Vagina (tissue), 2 donors: Measurements from ENCODE around the gene TIMM17B.

ENCODE experiments used
- POLR2A ChIP-seq, 2 donors: fragments of 450-650 bp; IDR thresholded peaks; one replicate each; pipeline ENCODE4 v1.6.1; 2017; ENCODE audit warnings: antibody characterized with exemption in 2 of 2, mild to moderate bottlenecking in 2 of 2, moderate library complexity in 2 of 2
- TF ChIP-seq, protein P1 (sequence below), 3 experiments: fragments of 450-650 bp in 2 of 3; fragments of 200-600 bp in 1 of 3; sonication (generic) in 1 of 3; IDR thresholded peaks; one replicate each; pipeline ENCODE4 v1.5.1; 2017 to 2019; ENCODE audit warnings: antibody characterized with exemption in 3 of 3, mild to moderate bottlenecking in 2 of 3, moderate library complexity in 2 of 3

DNA sequence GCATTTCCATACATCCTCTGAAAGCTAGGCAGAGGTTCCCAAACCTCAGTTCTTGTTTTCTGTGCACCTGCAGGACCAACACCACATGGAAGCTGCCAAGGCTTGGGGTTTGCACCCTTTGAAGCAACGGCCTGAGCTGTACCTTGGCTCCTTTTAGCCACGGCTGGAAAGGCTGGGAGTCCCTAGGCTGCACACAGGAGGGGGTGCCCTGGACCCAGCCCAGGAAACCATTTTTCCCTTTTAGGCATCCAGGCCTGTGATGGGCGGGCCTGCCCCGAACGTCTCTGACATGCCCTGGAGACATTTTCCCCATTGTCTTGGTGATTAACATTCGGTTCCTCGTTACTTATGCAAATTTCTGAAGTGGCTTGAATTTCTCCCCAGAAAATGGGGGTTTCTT lies 44.7 kb downstream of the TIMM17B start:
- no peak for TF ChIP-seq POLR2A (IDR thresholded peaks at IDR 0.05)
- TF ChIP-seq, protein P1, sequence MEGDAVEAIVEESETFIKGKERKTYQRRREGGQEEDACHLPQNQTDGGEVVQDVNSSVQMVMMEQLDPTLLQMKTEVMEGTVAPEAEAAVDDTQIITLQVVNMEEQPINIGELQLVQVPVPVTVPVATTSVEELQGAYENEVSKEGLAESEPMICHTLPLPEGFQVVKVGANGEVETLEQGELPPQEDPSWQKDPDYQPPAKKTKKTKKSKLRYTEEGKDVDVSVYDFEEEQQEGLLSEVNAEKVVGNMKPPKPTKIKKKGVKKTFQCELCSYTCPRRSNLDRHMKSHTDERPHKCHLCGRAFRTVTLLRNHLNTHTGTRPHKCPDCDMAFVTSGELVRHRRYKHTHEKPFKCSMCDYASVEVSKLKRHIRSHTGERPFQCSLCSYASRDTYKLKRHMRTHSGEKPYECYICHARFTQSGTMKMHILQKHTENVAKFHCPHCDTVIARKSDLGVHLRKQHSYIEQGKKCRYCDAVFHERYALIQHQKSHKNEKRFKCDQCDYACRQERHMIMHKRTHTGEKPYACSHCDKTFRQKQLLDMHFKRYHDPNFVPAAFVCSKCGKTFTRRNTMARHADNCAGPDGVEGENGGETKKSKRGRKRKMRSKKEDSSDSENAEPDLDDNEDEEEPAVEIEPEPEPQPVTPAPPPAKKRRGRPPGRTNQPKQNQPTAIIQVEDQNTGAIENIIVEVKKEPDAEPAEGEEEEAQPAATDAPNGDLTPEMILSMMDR (IDR thresholded peaks at IDR 0.05) = no peak
